HUES64 (cell line): Measurements from ENCODE around the gene SYMPK.

ENCODE experiments used
- H3K27ac ChIP-seq: 2 replicates; pipeline ENCODE4 v1.7.0; 2013; ENCODE audit warnings: low read depth, low read length, inconsistent platforms
- H3K27me3 ChIP-seq: 2 replicates; pipeline ENCODE4 v1.6.1; 2013; ENCODE audit warnings: mild to moderate bottlenecking, low read length; ENCODE audit not compliant: insufficient read depth
- H3K36me3 ChIP-seq: 2 replicates; pipeline ENCODE4 v1.6.1; 2013; ENCODE audit warnings: mild to moderate bottlenecking, low read length; ENCODE audit not compliant: insufficient read depth
- H3K4me1 ChIP-seq: 2 replicates; pipeline ENCODE4 v1.6.1; 2013; ENCODE audit warnings: mild to moderate bottlenecking, low read length, moderate library complexity; ENCODE audit not compliant: insufficient read depth
- H3K4me3 ChIP-seq: 2 replicates; pipeline ENCODE4 v1.5.1; 2013; ENCODE audit warnings: mild to moderate bottlenecking, low read length, moderate library complexity
- H3K9ac ChIP-seq: 2 replicates; pipeline ENCODE4 v1.6.1; 2013; ENCODE audit warnings: mild to moderate bottlenecking, low read depth, low read length
- H3K9me3 ChIP-seq: 2 replicates; pipeline ENCODE4 v1.6.1; 2013; ENCODE audit warnings: low read depth, low read length; ENCODE audit not compliant: insufficient read depth
- WGBS: fragments of 150-250, 120-280 bp; methylation state at CpG from one replicate; pipeline ENCODE4 v1.1.7; 2013; ENCODE audit warnings: missing lambda C conversion rate; 5-methylcytosine and 5-hydroxymethylcytosine counted together

SYMPK gene

GRCh38 chr19:45821570-45821969 is 41.4 kb downstream of the SYMPK start:
- H3K36me3 ChIP-seq = peaks cover 65% of the 10 kb centered on the region
- H3K9ac ChIP-seq = no peak overlapping the region
- 83% methylated on average over 10 of the region's 10 CpGs for whole genome bisulfite sequencing
- no peaks in the 10 kb centered on the region for H3K27me3 ChIP-seq
- H3K4me3 ChIP-seq = no peak overlapping the region
- peaks cover 10% of the 10 kb centered on the region for H3K4me1 ChIP-seq
- H3K9me3 ChIP-seq = no peaks in the 10 kb centered on the region
- H3K27ac ChIP-seq = no peak overlapping the region

GRCh38 chr19:45821103-45821521 is 41.8 kb downstream of the SYMPK start:
- Histone ChIP-seq H3K4me3 (no peak overlapping the region), H3K4me1 (peaks cover 10% of the 10 kb centered on the region), H3K9ac (no peak overlapping the region), H3K27me3 (no peaks in the 10 kb centered on the region), H3K27ac (no peak overlapping the region), H3K36me3 (peaks cover 61% of the 10 kb centered on the region), H3K9me3 (no peaks in the 10 kb centered on the region)
- WGBS = 90% methylated on average over 8 of the region's 8 CpGs

- 91% methylated on average over 19 of the region's 20 CpGs for WGBS
- no peaks in the 10 kb centered on the region for H3K9me3 ChIP-seq
- no peak overlapping the region for H3K27ac ChIP-seq
- H3K4me1 ChIP-seq = peaks cover 10% of the 10 kb centered on the region
- peaks cover 55% of the 10 kb centered on the region for H3K36me3 ChIP-seq
- no peak overlapping the region for H3K9ac ChIP-seq
- no peak overlapping the region for H3K4me3 ChIP-seq
- no peaks in the 10 kb centered on the region for H3K27me3 ChIP-seq
Measured at GRCh38 chr19:45820413-45821102, 42.4 kb downstream of the SYMPK start.

GRCh38 chr19:45819769-45820168 is 43.2 kb downstream of the SYMPK start:
- peaks cover 47% of the 10 kb centered on the region for H3K36me3 ChIP-seq
- WGBS = 93% methylated on average over 6 of the region's 6 CpGs

GRCh38 chr19:45817725-45818301 is 45.1 kb downstream of the SYMPK start:
- Histone ChIP-seq H3K4me1 (peaks cover 17% of the 10 kb centered on the region), H3K27me3 (no peaks in the 10 kb centered on the region), H3K9me3 (no peaks in the 10 kb centered on the region), H3K27ac (peak overlapping the region; percentile 54), H3K4me3 (no peak overlapping the region), H3K9ac (0 out of 2 replicates have a peak overlapping the region, but pooled peaks have one; percentile 5), H3K36me3 (peaks cover 30% of the 10 kb centered on the region)
- 64% methylated on average over 19 of the region's 19 CpGs for WGBS

More at GRCh38 chr19:45819769-45820168, 43.2 kb downstream of the SYMPK start:
- Histone ChIP-seq H3K9ac (0 out of 2 replicates have a peak overlapping the region, but pooled peaks have one; percentile 12), H3K9me3 (no peaks in the 10 kb centered on the region), H3K27ac (no peak overlapping the region), H3K27me3 (no peaks in the 10 kb centered on the region), H3K4me1 (peaks cover 14% of the 10 kb centered on the region), H3K4me3 (no peak overlapping the region)

- Histone ChIP-seq H3K4me1 (peaks cover 17% of the 10 kb centered on the region), H3K9me3 (no peaks in the 10 kb centered on the region), H3K36me3 (peaks cover 23% of the 10 kb centered on the region), H3K9ac (peak overlapping the region; percentile 67), H3K4me3 (peak overlapping the region; percentile 68), H3K27ac (peak overlapping the region; percentile 93), H3K27me3 (no peaks in the 10 kb centered on the region)
- WGBS = 20% methylated on average over 22 of the region's 24 CpGs
Measured at GRCh38 chr19:45817010-45817724, 45.8 kb downstream of the SYMPK start.

GRCh38 chr19:45816236-45817009 is 46.5 kb downstream of the SYMPK start:
- peaks cover 17% of the 10 kb centered on the region for H3K36me3 ChIP-seq
- no peaks in the 10 kb centered on the region for H3K27me3 ChIP-seq
- peak overlapping the region; percentile 68 for H3K4me3 ChIP-seq
- H3K27ac ChIP-seq = peak overlapping the region; percentile 93
- 25% methylated on average over 16 of the region's 18 CpGs for WGBS
- peaks cover 17% of the 10 kb centered on the region for H3K4me1 ChIP-seq
- H3K9me3 ChIP-seq = no peaks in the 10 kb centered on the region
- peak overlapping the region; percentile 67 for H3K9ac ChIP-seq

GRCh38 chr19:45815481-45816216 is 47.3 kb downstream of the SYMPK start:
- no peaks in the 10 kb centered on the region for H3K27me3 ChIP-seq
- peak overlapping the region; percentile 93 for H3K27ac ChIP-seq
- H3K36me3 ChIP-seq = peaks cover 11% of the 10 kb centered on the region
- H3K4me1 ChIP-seq = peaks cover 17% of the 10 kb centered on the region
- H3K9ac ChIP-seq = peak overlapping the region; percentile 80
- peak overlapping the region; percentile 68 for H3K4me3 ChIP-seq
- no peaks in the 10 kb centered on the region for H3K9me3 ChIP-seq
- under 1% methylated on average over 39 of the region's 44 CpGs for WGBS

GRCh38 chr19:45814851-45815480 is 48.0 kb downstream of the SYMPK start, which contains the start of gene RSPH6A:
Gene RSPH6A, minus strand, starts transcription at chr19:45815308. Its CDS starts 132 bp downstream, at chr19:45815176.
- Histone ChIP-seq H3K9me3 (no peaks in the 10 kb centered on the region), H3K27me3 (no peaks in the 10 kb centered on the region), H3K4me3 (peak within 1 kb of the TSS; percentile 68), H3K4me1 (peaks cover 17% of the 10 kb centered on the region), H3K27ac (peak within 1 kb of the TSS; percentile 93), H3K9ac (peak within 1 kb of the TSS; percentile 80), H3K36me3 (peaks cover 4% of the 10 kb centered on the region)
- 13% methylated on average over 40 of the region's 40 CpGs for WGBS
